Measurements from ENCODE around the gene CILP.

Gene CILP

DNA sequence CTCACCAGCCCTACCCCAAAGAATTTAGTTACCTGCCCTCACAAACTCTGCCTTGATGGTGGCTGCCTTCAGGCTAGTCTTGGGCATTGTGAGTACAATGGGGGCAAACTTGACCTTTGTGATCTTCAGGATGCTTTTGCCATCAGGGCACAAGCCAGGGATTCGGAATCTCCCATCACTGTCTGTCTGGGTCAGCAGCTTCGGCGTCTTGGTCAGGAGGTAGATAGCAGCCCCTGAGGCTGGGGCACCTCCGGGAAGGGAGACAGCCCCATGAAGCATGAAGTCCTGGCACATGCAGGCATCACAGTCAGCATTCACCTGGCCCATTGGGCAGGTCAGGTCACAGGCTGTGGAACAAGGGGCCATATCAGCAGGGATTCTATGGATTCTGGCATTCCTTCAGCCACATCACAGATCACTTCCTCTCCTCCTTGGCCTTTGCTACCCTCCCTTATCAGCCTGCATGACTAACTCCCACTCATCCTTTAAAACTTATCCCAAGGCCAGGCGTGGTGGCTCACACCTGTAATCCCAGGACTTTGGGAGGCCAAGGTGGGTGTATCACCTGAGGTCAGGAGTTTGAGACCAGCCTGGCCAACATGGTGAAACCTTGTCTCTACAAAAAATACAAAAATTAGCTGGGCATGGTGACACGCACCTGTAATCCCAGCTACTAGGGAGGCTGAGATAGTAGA is 6.9 kb downstream of the CILP start:
- Histone ChIP-seq H3K27me3 (ENCODE audit: insufficient read depth, insufficient read length) (no peaks in the 10 kb centered on the region), H3K4me1 (ENCODE audit: insufficient read depth, insufficient read length) (peaks cover 5% of the 10 kb centered on the region), H3K9me3 (ENCODE audit: insufficient read depth, low read length) (no peaks in the 10 kb centered on the region), H3K36me3 (ENCODE audit: insufficient read depth, insufficient read length, low read length) (no peaks in the 10 kb centered on the region), H3K4me3 (ENCODE audit: insufficient read length, low read depth) (no peak overlapping the region), H3K9ac (ENCODE audit: insufficient read length, low read depth) (no peak overlapping the region)
- DNase-seq (ENCODE audit: low read depth, low spot score), result no peak
- TF ChIP-seq YY1 (IDR thresholded peaks at IDR 0.05; ENCODE audit: insufficient read depth, insufficient read length), result no peak
- no peak for TF ChIP-seq SUZ12 (IDR thresholded peaks at IDR 0.05; ENCODE audit: extremely low read depth, insufficient read depth, insufficient read length)
- TF ChIP-seq ZNF274 (IDR thresholded peaks at IDR 0.05; ENCODE audit: low read depth, low read length), result no peak

DNA sequence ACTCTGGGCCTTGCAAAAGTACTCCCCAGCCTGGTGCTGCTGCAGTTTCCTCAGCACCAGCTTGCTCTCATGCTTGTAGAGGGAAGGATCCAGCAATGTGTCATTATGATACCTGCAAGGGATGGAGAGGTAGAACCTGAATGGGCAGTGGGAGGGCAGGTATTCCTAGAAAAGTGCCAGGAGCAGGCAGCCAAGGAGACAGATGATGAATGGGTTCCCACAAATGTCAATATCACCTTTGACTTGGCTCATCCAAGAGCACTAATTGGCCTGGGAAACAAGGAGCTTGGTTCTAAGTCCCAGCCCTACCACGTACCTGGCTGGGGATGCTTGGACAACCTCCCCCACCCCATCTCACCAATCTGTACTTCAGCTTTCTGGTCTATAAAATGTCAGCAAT is 9.4 kb downstream of the CILP start:
- Histone ChIP-seq H3K36me3 (ENCODE audit: insufficient read depth, insufficient read length, low read length) (no peaks in the 10 kb centered on the region), H3K9ac (ENCODE audit: insufficient read length, low read depth) (no peak overlapping the region), H3K27me3 (ENCODE audit: insufficient read depth, insufficient read length) (no peaks in the 10 kb centered on the region), H3K4me3 (ENCODE audit: insufficient read length, low read depth) (no peak overlapping the region), H3K4me1 (ENCODE audit: insufficient read depth, insufficient read length) (peaks cover 2% of the 10 kb centered on the region), H3K9me3 (ENCODE audit: insufficient read depth, low read length) (no peaks in the 10 kb centered on the region; the same call in 1 of the 2 replicates)
- no peak for DNase-seq (ENCODE audit: low read depth, low spot score)
- TF ChIP-seq SUZ12 (IDR thresholded peaks at IDR 0.05; ENCODE audit: extremely low read depth, insufficient read depth, insufficient read length) (no peak), YY1 (IDR thresholded peaks at IDR 0.05; ENCODE audit: insufficient read depth, insufficient read length) (no peak), ZNF274 (IDR thresholded peaks at IDR 0.05; ENCODE audit: low read depth, low read length) (no peak)

DNA sequence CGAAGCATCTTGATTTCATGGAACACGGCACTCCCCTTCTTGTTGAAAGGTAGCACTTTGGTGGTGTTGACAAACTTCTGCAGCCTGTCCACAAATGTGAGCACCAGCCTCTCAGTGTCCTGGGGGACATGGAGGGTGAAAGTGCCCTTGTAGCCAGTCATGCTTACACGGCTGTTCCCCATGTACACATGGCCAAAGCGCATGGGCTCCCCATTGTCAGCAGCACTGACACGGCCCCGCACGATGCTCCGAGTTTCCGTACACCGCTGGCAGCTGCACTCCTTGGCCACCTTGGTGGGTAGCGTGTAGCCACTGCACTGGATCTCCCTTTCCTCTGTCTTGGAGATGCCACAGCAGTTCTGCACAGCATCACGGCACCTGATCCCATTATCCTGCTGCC is 12.7 kb downstream of the CILP start:
- Histone ChIP-seq H3K4me1 (ENCODE audit: insufficient read depth, insufficient read length) (peaks cover 6% of the 10 kb centered on the region), H3K27me3 (ENCODE audit: insufficient read depth, insufficient read length) (no peaks in the 10 kb centered on the region), H3K9ac (ENCODE audit: insufficient read length, low read depth) (no peak overlapping the region), H3K36me3 (ENCODE audit: insufficient read depth, insufficient read length, low read length) (no peaks in the 10 kb centered on the region), H3K4me3 (ENCODE audit: insufficient read length, low read depth) (no peak overlapping the region), H3K9me3 (ENCODE audit: insufficient read depth, low read length) (no peaks in the 10 kb centered on the region; the same call in 1 of the 2 replicates)
- no peak for DNase-seq (ENCODE audit: low read depth, low spot score)
- no peak for TF ChIP-seq SUZ12 (IDR thresholded peaks at IDR 0.05; ENCODE audit: extremely low read depth, insufficient read depth, insufficient read length)
- TF ChIP-seq ZNF274 (IDR thresholded peaks at IDR 0.05; ENCODE audit: low read depth, low read length), result no peak
- no peak for TF ChIP-seq YY1 (IDR thresholded peaks at IDR 0.05; ENCODE audit: insufficient read depth, insufficient read length)

DNA sequence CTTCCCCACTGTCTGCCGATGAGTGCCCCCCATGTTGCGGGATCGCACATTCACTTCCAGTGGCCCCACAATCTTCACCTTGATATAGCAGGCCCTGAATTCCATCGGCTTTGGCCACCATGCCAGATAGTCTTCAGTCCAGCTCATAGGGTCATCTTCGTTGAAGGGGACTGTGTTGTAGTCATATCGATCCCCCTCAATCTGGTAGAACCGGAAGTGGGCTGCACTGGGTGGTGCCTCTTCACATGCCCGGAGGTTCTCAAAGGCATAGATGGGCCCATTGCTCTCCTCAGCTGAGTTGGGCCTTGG is 14.0 kb downstream of the CILP start:
- Histone ChIP-seq H3K9ac (ENCODE audit: insufficient read length, low read depth) (no peak overlapping the region), H3K36me3 (ENCODE audit: insufficient read depth, insufficient read length, low read length) (no peaks in the 10 kb centered on the region), H3K4me3 (ENCODE audit: insufficient read length, low read depth) (no peak overlapping the region), H3K9me3 (ENCODE audit: insufficient read depth, low read length) (no peaks in the 10 kb centered on the region; the same call in 1 of the 2 replicates), H3K4me1 (ENCODE audit: insufficient read depth, insufficient read length) (peaks cover 6% of the 10 kb centered on the region), H3K27me3 (ENCODE audit: insufficient read depth, insufficient read length) (no peaks in the 10 kb centered on the region)
- TF ChIP-seq ZNF274 (IDR thresholded peaks at IDR 0.05; ENCODE audit: low read depth, low read length), result no peak
- no peak for TF ChIP-seq SUZ12 (IDR thresholded peaks at IDR 0.05; ENCODE audit: extremely low read depth, insufficient read depth, insufficient read length)
- TF ChIP-seq YY1 (IDR thresholded peaks at IDR 0.05; ENCODE audit: insufficient read depth, insufficient read length), result no peak
- no peak for DNase-seq (ENCODE audit: low read depth, low spot score)

DNA sequence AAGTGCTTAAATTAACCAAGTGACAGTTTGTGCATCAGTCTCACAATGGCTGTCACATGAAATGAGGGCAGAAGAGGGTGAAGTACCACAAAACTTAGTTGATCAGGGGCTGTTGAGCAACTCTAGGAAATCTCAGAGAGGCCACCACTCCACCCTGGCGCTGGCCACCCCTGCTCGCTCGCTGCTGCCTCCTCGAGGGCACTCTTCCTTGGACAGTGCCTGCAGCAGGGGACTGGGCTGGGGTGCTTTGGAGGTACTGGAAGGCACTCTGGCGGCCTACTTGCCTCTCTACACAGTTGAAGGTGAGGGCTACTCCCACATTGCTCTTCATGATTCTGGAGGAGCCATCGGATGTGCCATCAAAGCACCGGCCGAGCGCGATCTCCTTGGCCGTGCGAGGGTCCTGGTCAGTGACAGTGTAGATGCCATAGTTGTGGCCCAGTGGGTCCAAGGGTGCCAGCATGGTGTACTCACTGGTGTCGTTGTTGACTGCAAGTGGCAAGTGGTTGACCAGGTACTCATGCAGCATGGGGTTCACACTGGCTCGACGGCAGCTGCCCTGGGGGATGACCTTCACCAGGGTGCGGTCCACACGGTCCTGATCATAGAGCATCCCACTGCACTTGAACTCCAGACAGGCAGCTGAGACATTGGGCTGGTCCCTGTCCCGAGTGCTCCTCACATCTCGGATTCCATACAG is 14.5 kb downstream of the CILP start:
- no peak for TF ChIP-seq SUZ12 (IDR thresholded peaks at IDR 0.05; ENCODE audit: extremely low read depth, insufficient read depth, insufficient read length)
- no peak for TF ChIP-seq YY1 (IDR thresholded peaks at IDR 0.05; ENCODE audit: insufficient read depth, insufficient read length)
- TF ChIP-seq ZNF274 (IDR thresholded peaks at IDR 0.05; ENCODE audit: low read depth, low read length), result no peak
- Histone ChIP-seq H3K4me1 (ENCODE audit: insufficient read depth, insufficient read length) (peaks cover 6% of the 10 kb centered on the region), H3K4me3 (ENCODE audit: insufficient read length, low read depth) (no peak overlapping the region), H3K27me3 (ENCODE audit: insufficient read depth, insufficient read length) (no peaks in the 10 kb centered on the region), H3K9me3 (ENCODE audit: insufficient read depth, low read length) (no peaks in the 10 kb centered on the region; the same call in 1 of the 2 replicates), H3K9ac (ENCODE audit: insufficient read length, low read depth) (no peak overlapping the region), H3K36me3 (ENCODE audit: insufficient read depth, insufficient read length, low read length) (no peaks in the 10 kb centered on the region)
- DNase-seq (ENCODE audit: low read depth, low spot score), result no peak

DNA sequence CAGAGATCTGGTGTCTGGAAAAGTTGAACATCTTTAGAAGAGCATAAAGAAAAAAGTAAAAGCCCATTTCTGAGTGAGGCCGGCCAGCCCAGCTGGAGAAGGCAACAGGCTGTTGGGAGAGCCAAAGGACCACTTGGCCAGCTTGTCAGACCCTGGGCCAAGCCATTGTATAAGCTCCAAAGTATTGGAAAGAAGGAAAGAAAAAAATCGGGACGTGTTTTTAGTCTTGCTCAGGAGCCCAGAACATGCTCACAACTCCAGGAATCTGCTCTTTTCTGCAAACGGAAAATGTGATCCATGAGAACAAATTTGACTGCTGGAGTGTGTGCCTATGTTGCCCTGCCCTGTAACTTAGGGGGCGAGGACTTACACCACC is 15.7 kb downstream of the CILP start:
- H3K4me3 ChIP-seq (ENCODE audit: insufficient read length, low read depth), result no peak overlapping the region
- no peaks in the 10 kb centered on the region for H3K36me3 ChIP-seq (ENCODE audit: insufficient read depth, insufficient read length, low read length)
- DNase-seq (ENCODE audit: low read depth, low spot score), result no peak
- H3K27me3 ChIP-seq (ENCODE audit: insufficient read depth, insufficient read length), result no peaks in the 10 kb centered on the region
- H3K4me1 ChIP-seq (ENCODE audit: insufficient read depth, insufficient read length), result peaks cover 6% of the 10 kb centered on the region
- no peak for TF ChIP-seq YY1 (IDR thresholded peaks at IDR 0.05; ENCODE audit: insufficient read depth, insufficient read length)
- no peak for TF ChIP-seq SUZ12 (IDR thresholded peaks at IDR 0.05; ENCODE audit: extremely low read depth, insufficient read depth, insufficient read length)
- TF ChIP-seq ZNF274 (IDR thresholded peaks at IDR 0.05; ENCODE audit: low read depth, low read length), result no peak
- H3K9ac ChIP-seq (ENCODE audit: insufficient read length, low read depth), result no peak overlapping the region
- no peaks in the 10 kb centered on the region; the same call in 1 of the 2 replicates for H3K9me3 ChIP-seq (ENCODE audit: insufficient read depth, low read length)

DNA sequence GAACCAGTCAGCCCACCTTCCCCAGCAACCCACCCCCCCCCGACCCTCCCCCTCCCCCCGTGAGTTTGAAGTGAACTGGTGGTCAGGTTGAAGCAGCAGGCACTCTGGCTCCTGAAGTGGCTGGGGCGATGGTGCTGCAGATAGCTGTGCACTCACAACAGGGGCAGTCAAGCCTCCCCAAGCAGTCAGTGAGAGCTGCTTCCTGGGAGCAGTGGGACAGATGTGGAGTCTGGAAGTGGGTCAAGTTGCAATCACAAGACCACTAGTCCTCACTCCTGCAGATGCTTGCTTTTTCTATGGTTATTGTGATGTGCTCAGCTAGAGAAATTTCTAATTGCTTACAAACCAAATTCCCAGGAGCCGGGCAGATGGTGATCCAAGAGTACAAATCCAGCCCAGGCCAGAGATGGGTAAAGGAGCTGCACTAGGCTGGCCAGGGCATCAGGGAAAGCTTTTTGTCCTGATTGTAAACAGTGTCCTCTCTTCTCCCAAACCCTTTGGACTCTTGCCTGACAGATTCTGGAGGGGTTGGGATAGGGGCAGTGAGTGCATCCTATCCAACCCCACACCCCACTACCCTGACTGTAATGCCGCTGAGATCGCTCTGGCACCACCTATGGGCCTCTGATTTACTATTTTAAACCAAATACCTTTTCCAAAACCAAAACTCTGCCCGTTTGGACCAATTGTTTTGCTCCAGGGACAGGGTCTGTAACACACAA is 16.3 kb downstream of the CILP start:
- Histone ChIP-seq H3K4me1 (ENCODE audit: insufficient read depth, insufficient read length) (peaks cover 6% of the 10 kb centered on the region), H3K9me3 (ENCODE audit: insufficient read depth, low read length) (no peaks in the 10 kb centered on the region; the same call in 1 of the 2 replicates), H3K4me3 (ENCODE audit: insufficient read length, low read depth) (no peak overlapping the region), H3K36me3 (ENCODE audit: insufficient read depth, insufficient read length, low read length) (no peaks in the 10 kb centered on the region), H3K9ac (ENCODE audit: insufficient read length, low read depth) (no peak overlapping the region), H3K27me3 (ENCODE audit: insufficient read depth, insufficient read length) (no peaks in the 10 kb centered on the region)
- DNase-seq (ENCODE audit: low read depth, low spot score), result no peak
- TF ChIP-seq SUZ12 (IDR thresholded peaks at IDR 0.05; ENCODE audit: extremely low read depth, insufficient read depth, insufficient read length) (no peak), YY1 (IDR thresholded peaks at IDR 0.05; ENCODE audit: insufficient read depth, insufficient read length) (no peak), ZNF274 (IDR thresholded peaks at IDR 0.05; ENCODE audit: low read depth, low read length) (no peak)

Data from NT2/D1 (cell line).